Liver (tissue), 9 donors: ENCODE measurements around the gene CLK4. TPM values are rescaled to one million over a fixed set of nuclear protein-coding genes. Genes with fewer than 3 reads are reported as not detected.

Source experiments
- DNase-seq: peaks from one replicate; pipeline ENCODE4 v3.0.0-alpha.2; 2017; ENCODE audit warnings: low spot score
- H3K27ac ChIP-seq, 2 donors: one replicate each; pipeline ENCODE4 v1.7.0; 2013; ENCODE audit warnings: inconsistent platforms in 2 of 2, low read length in 2 of 2, control low read depth in 1 of 2, low read depth in 1 of 2, mild to moderate bottlenecking in 1 of 2
- H3K27me3 ChIP-seq, 4 donors: one replicate each; pipeline versions ENCODE4 v1.6.1 to v1.7.0; 2013; ENCODE audit warnings: low read length in 3 of 4, inconsistent platforms in 1 of 4, mild to moderate bottlenecking in 1 of 4, moderate library complexity in 1 of 4; ENCODE audit not compliant: control insufficient read depth in 4 of 4, insufficient read depth in 4 of 4
- H3K36me3 ChIP-seq, 4 donors: one replicate each; pipeline versions ENCODE4 v1.6.1 to v1.7.0; 2013; ENCODE audit warnings: low read length in 3 of 4, mild to moderate bottlenecking in 3 of 4, low read depth in 1 of 4, moderate library complexity in 1 of 4; ENCODE audit not compliant: control insufficient read depth in 4 of 4, insufficient read depth in 3 of 4
- H3K4me1 ChIP-seq, 4 donors: one replicate each; pipeline versions ENCODE4 v1.6.1 to v1.7.0; 2013; ENCODE audit warnings: low read length in 3 of 4, mild to moderate bottlenecking in 3 of 4, moderate library complexity in 1 of 4; ENCODE audit not compliant: control insufficient read depth in 4 of 4, insufficient read depth in 4 of 4
- H3K4me3 ChIP-seq, 3 donors: one replicate each; pipeline versions ENCODE4 v1.6.1 to v1.7.0; 2013; ENCODE audit warnings: low read length in 3 of 3, control low read depth in 1 of 3, low read depth in 1 of 3, mild to moderate bottlenecking in 1 of 3
- H3K9ac ChIP-seq, 2 donors: one replicate each; pipeline ENCODE4 v1.7.0; 2013; ENCODE audit warnings: low read length in 2 of 2, mild to moderate bottlenecking in 2 of 2, moderate library complexity in 2 of 2, control low read depth in 1 of 2, low read depth in 1 of 2
- H3K9me3 ChIP-seq, 4 donors: one replicate each; pipeline versions ENCODE4 v1.6.1 to v1.7.0; 2013; ENCODE audit warnings: low read length in 3 of 4; ENCODE audit not compliant: control insufficient read depth in 4 of 4
- EGR1 ChIP-seq, 2 donors: IDR thresholded peaks; 2 replicates each; pipeline ENCODE4 v1.6.1; 2016 to 2018; ENCODE audit warnings: antibody characterized with exemption in 2 of 2, low read depth in 2 of 2
- FOXA1 ChIP-seq: IDR thresholded peaks from 2 replicates; pipeline ENCODE4 v1.6.1; 2016; ENCODE audit warnings: antibody characterized with exemption
- FOXA2 ChIP-seq: IDR thresholded peaks from 2 replicates; pipeline ENCODE4 v1.6.1; 2016; ENCODE audit warnings: antibody characterized with exemption
- HNF4G ChIP-seq: IDR thresholded peaks from 2 replicates; pipeline ENCODE4 v1.6.1; 2016; ENCODE audit warnings: antibody characterized with exemption
- JUND ChIP-seq, 2 donors: IDR thresholded peaks; 2 replicates each; pipeline ENCODE4 v1.6.1; 2016; ENCODE audit warnings: antibody characterized with exemption in 2 of 2
- SP1 ChIP-seq: IDR thresholded peaks from 2 replicates; pipeline ENCODE4 v1.6.1; 2018; ENCODE audit warnings: antibody characterized with exemption, mild to moderate bottlenecking
- TAF1 ChIP-seq: conservative IDR thresholded peaks from 2 replicates; pipeline ENCODE4 v1.6.1; 2016; ENCODE audit warnings: antibody characterized with exemption, mild to moderate bottlenecking
- YY1 ChIP-seq: IDR thresholded peaks from 2 replicates; pipeline ENCODE4 v1.6.1; 2016; ENCODE audit warnings: antibody characterized with exemption, mild to moderate bottlenecking
- WGBS: extraction: QIAGEN DNeasy Blood & Tissue Kit; methylation state at CpG from one replicate; pipeline ENCODE4 v1.1.7; 2013; 5-methylcytosine and 5-hydroxymethylcytosine counted together
- polyA plus RNA-seq, 2 donors: library from polyadenylated mRNA; stranded (reverse) in 1 of 2; unstranded in 1 of 2; fragments of 200-250 nt in 1 of 2; fragments of >200 nt in 1 of 2; fragmentation: Nextera tagmentation in 1 of 2; extraction: Ambion mirVana in 1 of 2; gene quantifications; one replicate each; pipeline versions ENCODE4 v1.2.1 to v1.2.3, GENCODE V29; 2013 to 2015
- total RNA-seq, 2 donors: library from RNA; depleted of rRNA; stranded (reverse); fragments of >200 nt; gene quantifications; one replicate each; pipeline ENCODE4 v1.2.3, GENCODE V29; 2014
- TF ChIP-seq, protein P1 (sequence below): IDR thresholded peaks from 2 replicates; pipeline ENCODE4 v1.6.1; 2016; ENCODE audit warnings: antibody characterized with exemption
- TF ChIP-seq, protein P2 (sequence below): IDR thresholded peaks from 2 replicates; pipeline ENCODE4 v1.6.1; 2016; ENCODE audit warnings: antibody characterized with exemption
- donor health status: healthy.
- donor health status: healthy.
- donor health status: healthy.
- donor health status: healthy.
- donor health status: healthy.

The CLK4 gene
- total and polyA plus RNA-seq, 4 donors, result 5.0 to 28.2 (median 21.9) TPM

DNA sequence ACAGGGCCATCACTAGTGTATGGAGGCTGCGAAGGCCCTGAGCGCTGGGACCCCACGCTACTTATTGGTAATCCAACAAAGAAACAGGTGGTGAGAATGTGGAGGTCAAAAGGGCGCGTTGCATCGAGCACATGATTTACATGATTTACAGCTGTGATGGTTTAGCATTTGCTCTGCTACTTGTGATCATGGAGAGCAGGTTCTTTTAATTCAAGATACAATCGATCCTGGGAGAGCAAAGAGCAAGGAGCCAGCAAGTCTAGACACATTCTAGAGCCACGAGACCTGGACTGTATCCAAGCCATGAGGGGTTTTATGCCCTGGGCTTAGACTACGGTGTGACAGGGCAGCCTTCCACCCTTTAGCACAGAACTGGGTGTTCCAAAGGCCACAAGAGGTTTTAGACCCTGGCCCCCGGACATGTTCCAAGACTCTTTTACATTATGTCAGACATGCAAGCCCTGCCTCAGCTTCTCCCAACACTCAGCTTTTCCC lies 47.0 kb upstream of the CLK4 start:
- no peak for DNase-seq
- H3K27me3 ChIP-seq, result peaks cover 0 to 2% (median 0%) of the 10 kb centered on the region in 4 donors
- no peak overlapping the region for H3K27ac ChIP-seq
- H3K4me1 ChIP-seq, result no peaks in the 10 kb centered on the region
- H3K9me3 ChIP-seq, result peaks cover 0 to 13% (median 7%) of the 10 kb centered on the region in 4 donors
- TF ChIP-seq, protein P1, sequence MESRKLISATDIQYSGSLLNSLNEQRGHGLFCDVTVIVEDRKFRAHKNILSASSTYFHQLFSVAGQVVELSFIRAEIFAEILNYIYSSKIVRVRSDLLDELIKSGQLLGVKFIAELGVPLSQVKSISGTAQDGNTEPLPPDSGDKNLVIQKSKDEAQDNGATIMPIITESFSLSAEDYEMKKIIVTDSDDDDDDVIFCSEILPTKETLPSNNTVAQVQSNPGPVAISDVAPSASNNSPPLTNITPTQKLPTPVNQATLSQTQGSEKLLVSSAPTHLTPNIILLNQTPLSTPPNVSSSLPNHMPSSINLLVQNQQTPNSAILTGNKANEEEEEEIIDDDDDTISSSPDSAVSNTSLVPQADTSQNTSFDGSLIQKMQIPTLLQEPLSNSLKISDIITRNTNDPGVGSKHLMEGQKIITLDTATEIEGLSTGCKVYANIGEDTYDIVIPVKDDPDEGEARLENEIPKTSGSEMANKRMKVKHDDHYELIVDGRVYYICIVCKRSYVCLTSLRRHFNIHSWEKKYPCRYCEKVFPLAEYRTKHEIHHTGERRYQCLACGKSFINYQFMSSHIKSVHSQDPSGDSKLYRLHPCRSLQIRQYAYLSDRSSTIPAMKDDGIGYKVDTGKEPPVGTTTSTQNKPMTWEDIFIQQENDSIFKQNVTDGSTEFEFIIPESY, result no peak
- H3K4me3 ChIP-seq, result no peak overlapping the region
- 78% methylated on average over 10 of the region's 10 CpGs for WGBS
- no peak overlapping the region for H3K9ac ChIP-seq
- H3K36me3 ChIP-seq, result no peaks in the 10 kb centered on the region

DNA sequence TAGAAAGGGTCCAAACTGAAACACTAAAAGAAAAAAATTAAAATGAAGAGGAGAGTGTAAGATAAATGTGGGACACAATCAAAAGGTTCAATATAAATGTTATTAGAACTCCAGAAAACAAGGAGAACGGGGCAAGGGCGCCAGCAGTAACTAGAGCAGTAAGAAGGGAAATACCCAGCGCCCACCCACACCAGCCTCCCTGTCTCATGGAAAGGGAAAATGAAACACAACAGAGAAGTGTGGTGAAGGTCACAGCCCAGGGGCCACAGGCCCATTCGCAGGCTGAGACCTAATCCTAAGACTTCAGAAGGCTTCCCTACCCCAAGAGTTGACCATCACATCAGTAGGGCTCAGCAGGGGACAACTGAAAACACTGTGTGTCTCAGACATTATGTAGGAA lies 45.8 kb upstream of the CLK4 start:
- H3K27me3 ChIP-seq, result peaks cover 0 to 2% (median 0%) of the 10 kb centered on the region in 4 donors
- no peak overlapping the region for H3K9ac ChIP-seq
- H3K4me3 ChIP-seq, result no peak overlapping the region
- no peaks in the 10 kb centered on the region for H3K4me1 ChIP-seq
- peaks cover 0 to 11% (median 7%) of the 10 kb centered on the region in 4 donors for H3K9me3 ChIP-seq
- WGBS, result 67% methylated on average over 4 of the region's 4 CpGs
- no peaks in the 10 kb centered on the region for H3K36me3 ChIP-seq
- H3K27ac ChIP-seq, result no peak overlapping the region
- no peak for TF ChIP-seq EGR1 (IDR thresholded peaks at IDR 0.05; ENCODE audit: low read depth in 2 of 2)
- TF ChIP-seq FOXA1, result no peak
- no peak for TF ChIP-seq HNF4G
- TF ChIP-seq JUND (IDR thresholded peaks at IDR 0.05), result no peak
- TF ChIP-seq SP1, result no peak
- TF ChIP-seq YY1, result no peak
- TF ChIP-seq FOXA2, result no peak
- TF ChIP-seq, protein P2, sequence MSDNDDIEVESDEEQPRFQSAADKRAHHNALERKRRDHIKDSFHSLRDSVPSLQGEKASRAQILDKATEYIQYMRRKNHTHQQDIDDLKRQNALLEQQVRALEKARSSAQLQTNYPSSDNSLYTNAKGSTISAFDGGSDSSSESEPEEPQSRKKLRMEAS, result no peak
- no peak for TF ChIP-seq TAF1
- TF ChIP-seq, protein P1, result no peak
- no peak for DNase-seq

DNA sequence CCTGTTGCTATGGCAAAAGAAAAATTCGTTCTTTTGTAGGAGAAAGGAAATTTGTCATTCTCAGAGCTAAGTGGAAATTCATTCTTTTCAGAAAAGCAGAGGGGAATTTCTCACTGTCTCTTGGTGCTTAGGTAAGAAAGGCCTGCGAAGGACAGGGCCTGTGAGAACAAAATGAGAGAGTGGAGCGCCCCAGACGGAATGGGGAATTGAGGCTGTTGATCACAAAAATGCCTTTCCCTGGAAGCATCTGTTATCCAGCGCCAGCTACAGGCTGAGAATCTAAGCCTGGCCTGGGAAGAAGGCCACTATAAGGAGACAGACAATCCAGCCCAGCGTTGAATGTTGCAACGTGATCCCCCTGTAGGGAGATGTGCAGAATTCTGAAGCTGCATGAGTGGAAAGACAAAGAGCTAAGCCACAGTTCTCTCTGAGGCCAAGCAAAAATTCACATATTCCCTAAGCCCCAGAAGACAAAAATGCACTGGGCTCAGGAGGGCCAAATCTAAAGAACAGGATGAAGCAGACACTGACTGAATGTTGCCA lies 44.8 kb upstream of the CLK4 start:
- no peak for DNase-seq
- Histone ChIP-seq H3K27me3 (peaks cover 0 to 2% (median 0%) of the 10 kb centered on the region in 4 donors), H3K4me3 (no peak overlapping the region), H3K4me1 (no peaks in the 10 kb centered on the region), H3K36me3 (no peaks in the 10 kb centered on the region), H3K9ac (no peak overlapping the region), H3K27ac (no peak overlapping the region), H3K9me3 (peaks cover 1 to 18% (median 7%) of the 10 kb centered on the region in 4 donors)
- 64% methylated on average over 7 of the region's 7 CpGs for whole genome bisulfite sequencing
- TF ChIP-seq YY1 (no peak), SP1 (no peak)
